Measurements from ENCODE around the gene PTPRN2.
A peak's percentile ranks its signal among the peaks of the same experiment; 100 is the strongest.
"Not testable (repeated sequence)": the region's sequence is repeated elsewhere in the genome, so short reads cannot be mapped to it uniquely, and the experiment has no call there.

PTPRN2 gene

GRCh38 chr7:157740251-157740798 lies 847.3 kb downstream of the PTPRN2 start:
- Mint-ChIP-seq H3K27ac (ENCODE audit: low read depth) (no peak overlapping the region), H3K9me3 (no peaks in the 10 kb centered on the region), H3K36me3 (ENCODE audit: insufficient read depth) (no peaks in the 10 kb centered on the region)

GRCh38 chr7:157739650-157740049 lies 848.0 kb downstream of the PTPRN2 start:
- Mint-ChIP-seq H3K9me3 (no peaks in the 10 kb centered on the region), H3K27ac (ENCODE audit: low read depth) (no peak overlapping the region), H3K4me3 (no peak overlapping the region), H3K36me3 (ENCODE audit: insufficient read depth) (no peaks in the 10 kb centered on the region), H3K4me1 (no peaks in the 10 kb centered on the region), H3K27me3 (peaks cover 27% of the 10 kb centered on the region)
- ATAC-seq (replicated peaks; ENCODE audit: extremely low read depth, poor library complexity, severe bottlenecking) (no peak), DNase-seq (ENCODE audit: low spot score in 2 of 2) (no peak)

More at GRCh38 chr7:157740251-157740798, 847.3 kb downstream of the PTPRN2 start:
- no peak for DNase-seq (ENCODE audit: low spot score in 2 of 2)
- H3K4me3 Mint-ChIP-seq = no peak overlapping the region
- H3K4me1 Mint-ChIP-seq = no peaks in the 10 kb centered on the region
- no peak for ATAC-seq (replicated peaks; ENCODE audit: extremely low read depth, poor library complexity, severe bottlenecking)
- H3K27me3 Mint-ChIP-seq = peaks cover 27% of the 10 kb centered on the region

GRCh38 chr7:157739031-157739430 lies 848.6 kb downstream of the PTPRN2 start:
- DNase-seq (ENCODE audit: low spot score in 2 of 2) (no peak), ATAC-seq (replicated peaks; ENCODE audit: extremely low read depth, poor library complexity, severe bottlenecking) (no peak)
- no peak overlapping the region for H3K27ac Mint-ChIP-seq (ENCODE audit: low read depth)
- H3K36me3 Mint-ChIP-seq (ENCODE audit: insufficient read depth) = no peaks in the 10 kb centered on the region
- peaks cover 3% of the 10 kb centered on the region for H3K9me3 Mint-ChIP-seq
- H3K4me1 Mint-ChIP-seq = no peaks in the 10 kb centered on the region
- peaks cover 27% of the 10 kb centered on the region for H3K27me3 Mint-ChIP-seq
- no peak overlapping the region for H3K4me3 Mint-ChIP-seq

GRCh38 chr7:157738066-157738460 lies 849.6 kb downstream of the PTPRN2 start:
- Mint-ChIP-seq H3K27ac (ENCODE audit: low read depth) (no peak overlapping the region), H3K27me3 (peaks cover 27% of the 10 kb centered on the region), H3K36me3 (ENCODE audit: insufficient read depth) (no peaks in the 10 kb centered on the region), H3K9me3 (peaks cover 4% of the 10 kb centered on the region), H3K4me1 (no peaks in the 10 kb centered on the region), H3K4me3 (no peak overlapping the region)
- ATAC-seq (replicated peaks; ENCODE audit: extremely low read depth, poor library complexity, severe bottlenecking) (no peak), DNase-seq (ENCODE audit: low spot score in 2 of 2) (no peak)

GRCh38 chr7:157737151-157738065 lies 850.2 kb downstream of the PTPRN2 start:
- ATAC-seq (replicated peaks; ENCODE audit: extremely low read depth, poor library complexity, severe bottlenecking) = no peak

GRCh38 chr7:157736341-157736740 lies 851.3 kb downstream of the PTPRN2 start:
- peaks cover 4% of the 10 kb centered on the region for H3K9me3 Mint-ChIP-seq
- no peaks in the 10 kb centered on the region for H3K36me3 Mint-ChIP-seq (ENCODE audit: insufficient read depth)
- H3K4me3 Mint-ChIP-seq = no peak overlapping the region
- ATAC-seq (replicated peaks; ENCODE audit: extremely low read depth, poor library complexity, severe bottlenecking) (no peak), DNase-seq (ENCODE audit: low spot score in 2 of 2) (no peak)
- no peak overlapping the region for H3K27ac Mint-ChIP-seq (ENCODE audit: low read depth)
- peaks cover 16% of the 10 kb centered on the region for H3K27me3 Mint-ChIP-seq
- no peaks in the 10 kb centered on the region for H3K4me1 Mint-ChIP-seq

More at GRCh38 chr7:157737151-157738065, 850.2 kb downstream of the PTPRN2 start:
- peaks cover 27% of the 10 kb centered on the region for H3K27me3 Mint-ChIP-seq
- H3K4me3 Mint-ChIP-seq = no peak overlapping the region
- H3K27ac Mint-ChIP-seq (ENCODE audit: low read depth) = no peak overlapping the region
- no peak for DNase-seq (ENCODE audit: low spot score in 2 of 2)
- peaks cover 4% of the 10 kb centered on the region for H3K9me3 Mint-ChIP-seq
- H3K36me3 Mint-ChIP-seq (ENCODE audit: insufficient read depth) = no peaks in the 10 kb centered on the region
- H3K4me1 Mint-ChIP-seq = no peaks in the 10 kb centered on the region

GRCh38 chr7:157735826-157736225 lies 851.8 kb downstream of the PTPRN2 start:
- Mint-ChIP-seq H3K36me3 (ENCODE audit: insufficient read depth) (no peaks in the 10 kb centered on the region), H3K4me1 (no peaks in the 10 kb centered on the region), H3K27ac (ENCODE audit: low read depth) (no peak overlapping the region), H3K9me3 (peaks cover 4% of the 10 kb centered on the region), H3K27me3 (peaks cover 11% of the 10 kb centered on the region), H3K4me3 (no peak overlapping the region)
- no peak for ATAC-seq (replicated peaks; ENCODE audit: extremely low read depth, poor library complexity, severe bottlenecking)
- no peak for DNase-seq (ENCODE audit: low spot score in 2 of 2)

GRCh38 chr7:157734676-157735640 lies 852.7 kb downstream of the PTPRN2 start:
- H3K4me1 Mint-ChIP-seq = no peaks in the 10 kb centered on the region
- peaks cover 11% of the 10 kb centered on the region for H3K27me3 Mint-ChIP-seq
- ATAC-seq (replicated peaks; ENCODE audit: extremely low read depth, poor library complexity, severe bottlenecking) (no peak), DNase-seq (ENCODE audit: low spot score in 2 of 2) (no peak)
- no peak overlapping the region for H3K4me3 Mint-ChIP-seq
- H3K9me3 Mint-ChIP-seq = peaks cover 4% of the 10 kb centered on the region
- no peak overlapping the region for H3K27ac Mint-ChIP-seq (ENCODE audit: low read depth)
- no peaks in the 10 kb centered on the region for H3K36me3 Mint-ChIP-seq (ENCODE audit: insufficient read depth)

GRCh38 chr7:157733760-157734395 lies 853.7 kb downstream of the PTPRN2 start:
- H3K36me3 Mint-ChIP-seq (ENCODE audit: insufficient read depth); DNase-seq (ENCODE audit: low spot score in 2 of 2); H3K9me3 Mint-ChIP-seq; ATAC-seq (replicated peaks; ENCODE audit: extremely low read depth, poor library complexity, severe bottlenecking); H3K4me3 Mint-ChIP-seq; H3K4me1 Mint-ChIP-seq: not testable (repeated sequence)
- Mint-ChIP-seq H3K27me3 (peaks cover 11% of the 10 kb centered on the region), H3K27ac (ENCODE audit: low read depth) (peak overlapping the region; percentile 48)

GRCh38 chr7:157731126-157731525 lies 856.5 kb downstream of the PTPRN2 start:
- DNase-seq (ENCODE audit: low spot score in 2 of 2) (no peak), ATAC-seq (replicated peaks; ENCODE audit: extremely low read depth, poor library complexity, severe bottlenecking) (no peak)
- H3K27me3 Mint-ChIP-seq = no peaks in the 10 kb centered on the region
- H3K4me3 Mint-ChIP-seq = no peak overlapping the region
- H3K27ac Mint-ChIP-seq (ENCODE audit: low read depth) = no peak overlapping the region
- no peaks in the 10 kb centered on the region for H3K36me3 Mint-ChIP-seq (ENCODE audit: insufficient read depth)
- peaks cover 4% of the 10 kb centered on the region for H3K9me3 Mint-ChIP-seq
- no peaks in the 10 kb centered on the region for H3K4me1 Mint-ChIP-seq

- Mint-ChIP-seq H3K27me3 (no peaks in the 10 kb centered on the region), H3K27ac (ENCODE audit: low read depth) (no peak overlapping the region), H3K36me3 (ENCODE audit: insufficient read depth) (no peaks in the 10 kb centered on the region), H3K9me3 (peaks cover 4% of the 10 kb centered on the region), H3K4me1 (no peaks in the 10 kb centered on the region), H3K4me3 (no peak overlapping the region)
- DNase-seq (ENCODE audit: low spot score in 2 of 2) (no peak), ATAC-seq (replicated peaks; ENCODE audit: extremely low read depth, poor library complexity, severe bottlenecking) (no peak)
Observed at GRCh38 chr7:157730614-157731013, 857.0 kb downstream of the PTPRN2 start.

- no peaks in the 10 kb centered on the region for H3K27me3 Mint-ChIP-seq
- H3K4me3 Mint-ChIP-seq = no peak overlapping the region
- no peaks in the 10 kb centered on the region for H3K4me1 Mint-ChIP-seq
- H3K27ac Mint-ChIP-seq (ENCODE audit: low read depth) = no peak overlapping the region
- peaks cover 4% of the 10 kb centered on the region for H3K9me3 Mint-ChIP-seq
- ATAC-seq (replicated peaks; ENCODE audit: extremely low read depth, poor library complexity, severe bottlenecking) (no peak), DNase-seq (ENCODE audit: low spot score in 2 of 2) (no peak)
- no peaks in the 10 kb centered on the region for H3K36me3 Mint-ChIP-seq (ENCODE audit: insufficient read depth)
Observed at GRCh38 chr7:157729566-157729965, 858.1 kb downstream of the PTPRN2 start.

All from central memory CD8-positive, alpha-beta T cell (primary cell).